ENCODE data around the gene STT3A. TPM values are rescaled to one million over a fixed set of nuclear protein-coding genes. Genes with fewer than 3 reads are reported as not detected.

STT3A gene
- total and polyA plus RNA-seq, 4 donors: 47.5 to 176 (median 130) TPM

GRCh38 chr11:125566235-125566634, 26.4 kb upstream of the STT3A start:
- Histone ChIP-seq H3K4me3 (ENCODE audit: low read depth in 1 of 3, low read length in 3 of 3) (no peak overlapping the region), H3K36me3 (ENCODE audit: control insufficient read depth in 4 of 4, insufficient read depth in 3 of 4, low read depth in 1 of 4, low read length in 3 of 4) (no peaks in the 10 kb centered on the region), H3K27ac (ENCODE audit: low read depth in 1 of 2, low read length in 2 of 2) (no peak overlapping the region), H3K9ac (ENCODE audit: low read depth in 1 of 2, low read length in 2 of 2) (no peak overlapping the region), H3K4me1 (ENCODE audit: control insufficient read depth in 4 of 4, insufficient read depth in 4 of 4, low read length in 3 of 4) (peaks cover 3 to 37% (median 32%) of the 10 kb centered on the region in 4 donors), H3K9me3 (ENCODE audit: control insufficient read depth in 4 of 4, low read length in 3 of 4) (no peaks in the 10 kb centered on the region), H3K27me3 (ENCODE audit: control insufficient read depth in 4 of 4, insufficient read depth in 4 of 4, low read length in 3 of 4) (no peaks in the 10 kb centered on the region)
- 50% methylated on average over 4 of the region's 4 CpGs for WGBS
- TF ChIP-seq YY1 (IDR thresholded peaks at IDR 0.05) (peak; percentile 54), HNF4A (conservative IDR thresholded peaks at IDR 0.05) (peak; percentile 66 to 87), CTCF (IDR thresholded peaks at IDR 0.05; ENCODE audit: low read depth, low read length, missing input control) (no peak), ZBTB33 (IDR thresholded peaks at IDR 0.05) (peak; percentile 58), NR2F2 (IDR thresholded peaks at IDR 0.05) (peak; percentile 53), RAD21 (IDR thresholded peaks at IDR 0.05) (peak in 1 of 2 donors; percentile 5), ATF3 (IDR thresholded peaks at IDR 0.05) (peak; percentile 94), GABPA (IDR thresholded peaks at IDR 0.05 in 1 of 2, conservative IDR thresholded peaks at IDR 0.05 in 1 of 2) (peak in 1 of 2 donors; percentile 50), MAX (IDR thresholded peaks at IDR 0.05) (peak; percentile 80), RXRA (IDR thresholded peaks at IDR 0.05) (peak; percentile 90 to 94), SP1 (IDR thresholded peaks at IDR 0.05) (peak; percentile 59), TAF1 (conservative IDR thresholded peaks at IDR 0.05) (no peak), JUND (IDR thresholded peaks at IDR 0.05) (peak; percentile 16 to 71), REST (IDR thresholded peaks at IDR 0.05) (no peak), EGR1 (IDR thresholded peaks at IDR 0.05; ENCODE audit: low read depth in 2 of 2) (peak in 1 of 2 donors; percentile 21), FOXA2 (IDR thresholded peaks at IDR 0.05) (peak; percentile 82), HNF4G (IDR thresholded peaks at IDR 0.05) (no peak)
- DNase-seq (ENCODE audit: low spot score): no peak

Data from liver (tissue), 9 donors.